Peyer's patch (tissue), 4 donors: Measurements from ENCODE around the gene GJC1. TPM values are rescaled to one million over a fixed set of nuclear protein-coding genes. Genes with fewer than 3 reads are reported as not detected.
"Not testable (repeated sequence)": the region's sequence is repeated elsewhere in the genome, so short reads cannot be mapped to it uniquely, and the experiment has no call there.

Experiments
- DNase-seq, 3 donors: peaks; one replicate each; pipeline ENCODE4 v3.0.0-alpha.2; 2017 to 2019
- H3K27ac ChIP-seq, 4 donors: fragments of 200-600 bp; sonication (generic); one replicate each; pipeline ENCODE4 v1.5.1; 2016 to 2019
- H3K27me3 ChIP-seq, 2 donors: fragments of 200-600 bp; sonication (generic); one replicate each; pipeline ENCODE4 v1.5.1; 2019
- H3K36me3 ChIP-seq, 3 donors: fragments of 200-600 bp; sonication (generic); one replicate each; pipeline ENCODE4 v1.5.1; 2016 to 2019
- H3K4me1 ChIP-seq, 4 donors: fragments of 200-600 bp; sonication (generic); one replicate each; pipeline ENCODE4 v1.5.1; 2016 to 2019
- H3K4me3 ChIP-seq, 4 donors: fragments of 200-600 bp; sonication (generic); 1 replicate in 3 of 4; 2 replicates in 1 of 4; pipeline ENCODE4 v1.5.1; 2016 to 2019; ENCODE audit warnings: mild to moderate bottlenecking in 1 of 4
- H3K9me3 ChIP-seq, 4 donors: fragments of 200-600 bp; sonication (generic); one replicate each; pipeline ENCODE4 v1.5.1; 2016 to 2019; ENCODE audit warnings: mild to moderate bottlenecking in 1 of 4
- POLR2A ChIP-seq, 2 donors: fragments of 450-650 bp; IDR thresholded peaks; one replicate each; pipeline ENCODE4 v1.5.1; 2017; ENCODE audit warnings: antibody characterized with exemption in 2 of 2, mild to moderate bottlenecking in 2 of 2, moderate library complexity in 2 of 2
- total RNA-seq, 4 donors: library from RNA; depleted of rRNA; stranded (reverse); fragments of >200 nt; gene quantifications; one replicate each; pipeline ENCODE4 v1.1.0, GENCODE V29; 2016
- TF ChIP-seq, protein P1 (sequence below), 6 experiments: fragments of 450-650 bp in 4 of 6; fragments of 200-600 bp in 2 of 6; sonication (generic) in 1 of 6; IDR thresholded peaks; one replicate each; pipeline ENCODE4 v1.5.1; 2017 to 2019; ENCODE audit warnings: antibody characterized with exemption in 6 of 6, mild to moderate bottlenecking in 3 of 6, moderate library complexity in 1 of 6

GJC1 gene
- total RNA-seq, 4 donors from 2014 or later, result 1.4 to 7.4 (median 2.5) TPM

DNA sequence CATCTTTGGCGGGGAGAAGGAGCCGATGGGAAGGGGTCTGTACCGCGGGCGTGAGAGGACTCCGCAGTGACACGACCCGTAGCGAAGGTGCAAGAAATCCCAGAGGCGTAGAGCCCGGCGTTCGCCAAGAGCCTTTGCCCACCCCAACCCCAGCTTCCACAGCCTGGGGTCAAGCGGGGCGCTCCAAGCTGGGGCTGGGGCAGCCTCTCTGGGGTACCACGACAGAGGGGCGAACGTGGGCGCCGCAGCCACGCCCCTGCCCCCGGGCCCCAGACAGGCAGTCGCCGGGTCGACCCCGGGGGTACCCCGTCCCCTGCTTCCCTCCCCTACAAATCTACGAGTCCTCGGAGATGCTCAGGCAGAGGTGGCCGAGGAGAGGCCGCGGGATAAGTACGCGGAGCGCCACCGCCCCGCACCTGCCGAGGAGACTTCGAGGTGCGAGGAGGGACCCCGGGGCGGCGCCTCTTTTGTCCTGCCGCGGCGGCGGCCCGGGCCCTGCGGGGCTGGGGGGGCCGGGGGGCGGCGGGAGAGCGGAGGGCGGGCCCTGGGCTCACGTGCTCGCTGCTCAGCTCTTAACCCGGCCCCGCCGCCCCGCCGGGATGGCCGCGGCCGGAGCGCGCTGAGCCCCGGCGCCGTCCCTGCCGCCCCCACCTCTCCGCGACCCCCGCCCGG is 71.5 kb downstream of the GJC1 start, which contains the start of gene ADAM11:
ADAM11 (plus strand) TSS at position 575 of the 672 bp plus-strand sequence. CDS start 212 bp downstream, outside the sequence.
- Histone ChIP-seq H3K27ac (no peak within 1 kb of the TSS), H3K4me3 (peak within 1 kb of the TSS; percentile 26 to 55 (median 52)), H3K27me3 (peaks cover 0 to 15% of the 10 kb centered on the region in 2 donors), H3K4me1 (peaks cover 0 to 10% (median 4%) of the 10 kb centered on the region in 4 donors), H3K36me3 (no peaks in the 10 kb centered on the region), H3K9me3 (no peaks in the 10 kb centered on the region)
- no peak for TF ChIP-seq POLR2A (IDR thresholded peaks at IDR 0.05)
- TF ChIP-seq, protein P1, sequence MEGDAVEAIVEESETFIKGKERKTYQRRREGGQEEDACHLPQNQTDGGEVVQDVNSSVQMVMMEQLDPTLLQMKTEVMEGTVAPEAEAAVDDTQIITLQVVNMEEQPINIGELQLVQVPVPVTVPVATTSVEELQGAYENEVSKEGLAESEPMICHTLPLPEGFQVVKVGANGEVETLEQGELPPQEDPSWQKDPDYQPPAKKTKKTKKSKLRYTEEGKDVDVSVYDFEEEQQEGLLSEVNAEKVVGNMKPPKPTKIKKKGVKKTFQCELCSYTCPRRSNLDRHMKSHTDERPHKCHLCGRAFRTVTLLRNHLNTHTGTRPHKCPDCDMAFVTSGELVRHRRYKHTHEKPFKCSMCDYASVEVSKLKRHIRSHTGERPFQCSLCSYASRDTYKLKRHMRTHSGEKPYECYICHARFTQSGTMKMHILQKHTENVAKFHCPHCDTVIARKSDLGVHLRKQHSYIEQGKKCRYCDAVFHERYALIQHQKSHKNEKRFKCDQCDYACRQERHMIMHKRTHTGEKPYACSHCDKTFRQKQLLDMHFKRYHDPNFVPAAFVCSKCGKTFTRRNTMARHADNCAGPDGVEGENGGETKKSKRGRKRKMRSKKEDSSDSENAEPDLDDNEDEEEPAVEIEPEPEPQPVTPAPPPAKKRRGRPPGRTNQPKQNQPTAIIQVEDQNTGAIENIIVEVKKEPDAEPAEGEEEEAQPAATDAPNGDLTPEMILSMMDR (IDR thresholded peaks at IDR 0.05), result no peak
- peak in 1 of 3 donors; percentile 46 for DNase-seq

DNA sequence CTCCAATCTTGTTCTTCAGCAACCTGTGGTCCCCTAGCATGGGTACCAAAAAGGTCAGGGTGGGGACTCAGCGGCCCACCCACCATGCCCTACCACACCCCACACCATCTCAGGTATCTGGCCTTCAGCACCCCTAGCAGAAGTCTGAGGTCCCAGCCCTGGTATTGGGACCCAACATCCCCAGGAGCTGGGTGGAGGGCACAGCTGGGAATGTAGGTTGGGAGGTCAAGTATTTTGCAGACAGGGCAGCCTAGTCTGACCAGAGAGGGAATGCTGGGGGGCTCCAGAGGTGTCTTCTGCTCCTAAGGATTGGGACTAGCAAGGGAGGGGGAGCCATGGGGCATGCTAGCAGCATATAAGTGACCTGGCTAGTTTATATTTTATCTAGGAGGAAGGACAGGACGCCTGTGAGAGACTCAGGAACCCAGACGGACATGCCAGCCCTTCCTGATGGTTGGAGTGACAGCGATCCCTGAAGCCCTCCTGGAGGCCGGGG is 72.1 kb downstream of the GJC1 start:
- Histone ChIP-seq H3K36me3 (no peaks in the 10 kb centered on the region), H3K27ac (no peak overlapping the region), H3K27me3 (peaks cover 0 to 15% of the 10 kb centered on the region in 2 donors), H3K4me1 (peaks cover 0 to 10% (median 4%) of the 10 kb centered on the region in 4 donors), H3K9me3 (no peaks in the 10 kb centered on the region), H3K4me3 (no peak overlapping the region)
- peak in 1 of 3 donors; percentile 41 for DNase-seq
- no peak for TF ChIP-seq POLR2A (IDR thresholded peaks at IDR 0.05)
- TF ChIP-seq, protein P1 (IDR thresholded peaks at IDR 0.05), result no peak

DNA sequence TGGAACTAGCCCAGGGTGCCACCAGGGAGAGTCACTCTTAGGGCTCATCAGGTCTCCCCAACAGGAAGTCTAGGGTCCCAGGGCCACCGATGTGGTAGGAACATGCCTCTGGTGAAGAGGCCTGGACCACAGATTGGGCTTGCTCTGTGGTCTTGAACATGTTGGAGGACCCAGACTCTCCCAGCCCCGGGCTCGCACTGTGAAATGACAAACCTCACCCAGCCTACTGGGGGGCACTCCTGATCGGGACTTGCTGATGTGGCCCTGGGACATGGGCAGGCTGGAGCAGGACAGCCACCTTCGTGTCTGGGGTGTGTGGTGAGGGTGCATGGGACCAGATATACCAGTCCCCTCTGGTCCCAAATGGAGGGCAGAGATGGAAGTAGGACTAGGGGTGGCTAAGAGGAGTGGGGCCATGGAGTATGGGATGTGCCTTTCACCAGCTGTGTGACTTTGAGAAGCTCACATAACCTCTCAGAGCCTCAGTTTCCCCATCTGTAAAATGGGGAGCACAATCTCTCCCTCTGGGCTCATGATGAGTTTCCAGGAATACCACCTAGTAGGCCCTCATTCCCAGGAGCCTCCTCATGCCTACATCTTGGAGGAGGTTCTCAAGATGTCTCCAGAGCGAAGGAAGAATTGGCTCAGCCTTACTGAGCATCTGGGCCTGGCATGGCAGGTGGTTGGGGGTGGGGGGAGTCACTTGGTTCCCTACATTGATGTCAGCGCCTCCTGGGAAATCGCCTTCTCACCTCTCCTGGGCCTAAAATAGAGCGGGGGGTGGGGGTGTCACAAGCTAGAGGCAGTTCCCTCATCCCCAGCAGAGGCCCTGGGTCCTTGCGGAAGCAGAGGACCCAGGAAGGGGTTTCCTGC is 72.8 kb downstream of the GJC1 start:
- H3K4me3 ChIP-seq, result no peak overlapping the region
- peaks cover 0 to 15% of the 10 kb centered on the region in 2 donors for H3K27me3 ChIP-seq
- peaks cover 0 to 10% (median 4%) of the 10 kb centered on the region in 4 donors for H3K4me1 ChIP-seq
- H3K9me3 ChIP-seq, result no peaks in the 10 kb centered on the region
- no peak for DNase-seq
- no peak for TF ChIP-seq POLR2A (IDR thresholded peaks at IDR 0.05)
- TF ChIP-seq, protein P1 (IDR thresholded peaks at IDR 0.05), result no peak
- no peaks in the 10 kb centered on the region for H3K36me3 ChIP-seq
- no peak overlapping the region for H3K27ac ChIP-seq

DNA sequence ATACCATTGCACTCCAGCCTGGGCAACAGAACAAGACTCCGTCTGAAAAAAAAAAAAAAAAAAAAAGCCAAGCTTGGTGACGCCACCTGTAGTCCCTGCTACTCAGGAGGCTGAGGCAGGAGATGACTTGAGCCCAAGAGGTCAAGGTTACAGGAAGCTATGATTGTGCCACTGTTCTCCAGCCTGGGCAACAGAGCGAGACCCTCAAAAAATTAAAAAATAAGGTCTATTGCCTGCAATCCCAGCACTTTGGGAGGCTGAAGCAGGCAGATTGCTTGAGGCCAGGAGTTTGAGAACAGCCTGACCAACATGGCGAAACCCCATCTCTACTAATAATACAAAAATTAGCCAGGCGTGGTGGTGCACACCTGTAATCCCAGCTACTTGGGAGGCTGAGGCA is 74.9 kb downstream of the GJC1 start:
- not testable (repeated sequence) for H3K27ac ChIP-seq

DNA sequence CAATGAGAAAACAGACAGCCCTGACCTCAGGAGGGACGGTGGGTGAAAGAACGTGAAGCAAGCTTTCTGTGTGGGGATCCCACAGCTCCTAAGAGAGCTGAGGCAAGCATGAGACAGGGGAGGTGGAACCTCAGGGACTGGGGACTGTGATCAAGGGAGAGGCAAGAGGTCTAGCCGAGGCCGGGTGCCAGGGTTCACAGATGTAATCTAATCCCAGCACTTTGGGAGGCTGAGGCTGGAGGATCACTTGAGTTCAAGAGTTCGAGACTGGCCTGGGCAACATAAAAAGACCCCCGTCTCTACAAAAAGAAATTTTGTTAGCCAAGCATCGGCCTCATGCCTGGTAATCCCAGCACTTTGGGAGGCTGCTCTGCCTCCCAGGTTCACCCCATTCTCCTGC is 75.8 kb downstream of the GJC1 start:
- Histone ChIP-seq H3K4me3 (no peak overlapping the region), H3K27me3 (peaks cover 0 to 6% of the 10 kb centered on the region in 2 donors), H3K36me3 (no peaks in the 10 kb centered on the region), H3K27ac (no peak overlapping the region), H3K9me3 (no peaks in the 10 kb centered on the region), H3K4me1 (peaks cover 0 to 5% (median 3%) of the 10 kb centered on the region in 4 donors)
- no peak for DNase-seq
- TF ChIP-seq, protein P1 (IDR thresholded peaks at IDR 0.05), result no peak
- TF ChIP-seq POLR2A (IDR thresholded peaks at IDR 0.05), result no peak

More for the DNA sequence above, 74.9 kb downstream of the GJC1 start:
- not testable (repeated sequence) for H3K36me3 ChIP-seq, H3K9me3 ChIP-seq, DNase-seq, H3K4me3 ChIP-seq
- H3K27me3 ChIP-seq, result peaks cover 0 to 15% of the 10 kb centered on the region in 2 donors
- peaks cover 0 to 10% (median 4%) of the 10 kb centered on the region in 4 donors for H3K4me1 ChIP-seq
